Measurements from ENCODE around the gene NACC2. TPM values are rescaled to one million over a fixed set of nuclear protein-coding genes. Genes with fewer than 3 reads are reported as not detected.
A peak's percentile ranks its signal among the peaks of the same experiment; 100 is the strongest.

The NACC2 gene
- total RNA-seq, 1 donor from 2014 or later = 36.0 TPM

GRCh38 chr9:135994501-135995192, 100.4 kb downstream of the NACC2 start:
- no peak for DNase-seq (ENCODE audit: low spot score)

GRCh38 chr9:135993765-135994500, 101.2 kb downstream of the NACC2 start:
- DNase-seq (ENCODE audit: low spot score) = no peak

GRCh38 chr9:135993409-135993742, 101.7 kb downstream of the NACC2 start:
- DNase-seq (ENCODE audit: low spot score) = no peak

- DNase-seq (ENCODE audit: low spot score) = peak; percentile 90
Measured at GRCh38 chr9:135992486-135993408, 102.3 kb downstream of the NACC2 start.

GRCh38 chr9:135991771-135992170, 103.3 kb downstream of the NACC2 start:
- DNase-seq (ENCODE audit: low spot score) = no peak

- DNase-seq (ENCODE audit: low spot score) = no peak
Measured at GRCh38 chr9:135990468-135991429, 104.3 kb downstream of the NACC2 start.

- DNase-seq (ENCODE audit: low spot score) = no peak
Measured at GRCh38 chr9:135989722-135990467, 105.2 kb downstream of the NACC2 start.

GRCh38 chr9:135989157-135989556, 105.9 kb downstream of the NACC2 start:
- no peak for DNase-seq (ENCODE audit: low spot score)

GRCh38 chr9:135988493-135988892, 106.6 kb downstream of the NACC2 start:
- DNase-seq (ENCODE audit: low spot score) = no peak

- DNase-seq (ENCODE audit: low spot score) = no peak
Measured at GRCh38 chr9:135987838-135988404, 107.2 kb downstream of the NACC2 start.

GRCh38 chr9:135986605-135987004, 108.5 kb downstream of the NACC2 start:
- no peak for DNase-seq (ENCODE audit: low spot score)

GRCh38 chr9:135985889-135986288, 109.2 kb downstream of the NACC2 start:
- DNase-seq (ENCODE audit: low spot score) = no peak

GRCh38 chr9:135985459-135985774, 109.7 kb downstream of the NACC2 start:
- DNase-seq (ENCODE audit: low spot score) = no peak

GRCh38 chr9:135984072-135984710, 110.9 kb downstream of the NACC2 start:
- DNase-seq (ENCODE audit: low spot score) = no peak

- no peak for DNase-seq (ENCODE audit: low spot score)
Measured at GRCh38 chr9:135983208-135984071, 111.6 kb downstream of the NACC2 start.

- no peak for DNase-seq (ENCODE audit: low spot score)
Measured at GRCh38 chr9:135982499-135983207, 112.4 kb downstream of the NACC2 start.

- no peak for DNase-seq (ENCODE audit: low spot score)
Measured at GRCh38 chr9:135980926-135981630, 114.0 kb downstream of the NACC2 start.

All from ureter (tissue), 1 donor.